Brain microvascular endothelial cell (primary cell): ENCODE measurements around the gene FBXO42.
"Not testable (repeated sequence)": the region's sequence is repeated elsewhere in the genome, so short reads cannot be mapped to it uniquely, and the experiment has no call there.

Experiments used
- DNase-seq: peaks from one replicate; pipeline ENCODE4 v3.0.0-alpha.2; 2020
- H3K27ac ChIP-seq: fragments of 250-450 bp; sonication (Bioruptor Pico); 2 replicates; pipeline ENCODE4 v1.5.1; 2020; ENCODE audit warnings: mild to moderate bottlenecking, moderate library complexity
- H3K27me3 ChIP-seq: fragments of 250-450 bp; sonication (Bioruptor Pico); replicated peaks from 2 replicates; pipeline ENCODE4 v1.5.1; 2020; ENCODE audit warnings: mild to moderate bottlenecking
- H3K36me3 ChIP-seq: fragments of 250-450 bp; sonication (Bioruptor Pico); replicated peaks from 2 replicates; pipeline ENCODE4 v1.5.1; 2020; ENCODE audit warnings: mild to moderate bottlenecking
- H3K4me3 ChIP-seq: 2 replicates; pipeline ENCODE4 v1.5.1; 2011; ENCODE audit warnings: low read depth, mild to moderate bottlenecking, control low read depth, low read length, moderate library complexity
- CTCF ChIP-seq: IDR thresholded peaks from 2 replicates; pipeline ENCODE4 v1.5.1; 2011; ENCODE audit warnings: low read depth, mild to moderate bottlenecking, moderate library complexity, low read length, control low read depth, inconsistent platforms; ENCODE audit errors: missing control alignments
- in situ Hi-C: cut with HindIII; loops from 2 replicates; pipeline ENCODE4 v1.10.0; 2017; ENCODE audit warnings: low sequenced_read_pairs, low pct_ligation_motif_present

The FBXO42 gene

GRCh38 chr1:16248603-16249516, 103.4 kb downstream of the FBXO42 start:
- TF ChIP-seq CTCF: no peak
- H3K27ac ChIP-seq: no peak overlapping the region
- peak; percentile 64 for DNase-seq
- in situ Hi-C loops: no loop called here
- peaks cover 14% of the 10 kb centered on the region for H3K36me3 ChIP-seq
- no peak overlapping the region for H3K4me3 ChIP-seq
- H3K27me3 ChIP-seq: no peaks in the 10 kb centered on the region

GRCh38 chr1:16248007-16248436, 104.3 kb downstream of the FBXO42 start:
- Histone ChIP-seq H3K27ac (no peak overlapping the region), H3K4me3 (no peak overlapping the region), H3K27me3 (no peaks in the 10 kb centered on the region), H3K36me3 (peaks cover 14% of the 10 kb centered on the region)
- in situ Hi-C loops: no loop called here
- no peak for DNase-seq
- TF ChIP-seq CTCF: no peak

- in situ Hi-C loops: no loop called here
These were observed 104.8 kb downstream of the FBXO42 start for GRCh38 chr1:16247441-16247840.

GRCh38 chr1:16246961-16247360, 105.3 kb downstream of the FBXO42 start:
- no peak for TF ChIP-seq CTCF
- Histone ChIP-seq H3K27me3 (no peaks in the 10 kb centered on the region), H3K36me3 (peaks cover 14% of the 10 kb centered on the region), H3K4me3 (no peak overlapping the region), H3K27ac (no peak overlapping the region)
- in situ Hi-C loops: no loop called here
- no peak for DNase-seq

More at GRCh38 chr1:16247441-16247840, 104.8 kb downstream of the FBXO42 start:
- no peak for DNase-seq
- TF ChIP-seq CTCF: no peak
- Histone ChIP-seq H3K4me3 (no peak overlapping the region), H3K27ac (no peak overlapping the region), H3K27me3 (no peaks in the 10 kb centered on the region), H3K36me3 (peaks cover 14% of the 10 kb centered on the region)

- H3K27ac ChIP-seq, DNase-seq, H3K4me3 ChIP-seq, in situ Hi-C loops, H3K27me3 ChIP-seq, H3K36me3 ChIP-seq: not testable (repeated sequence)
These were observed 106.0 kb downstream of the FBXO42 start for GRCh38 chr1:16246239-16246638.

- no peak overlapping the region for H3K4me3 ChIP-seq
- TF ChIP-seq CTCF: no peak
- no peaks in the 10 kb centered on the region for H3K27me3 ChIP-seq
- no peak for DNase-seq
- H3K27ac ChIP-seq: no peak overlapping the region
- H3K36me3 ChIP-seq: peaks cover 2% of the 10 kb centered on the region
- in situ Hi-C loops: no loop called here
These were observed 106.6 kb downstream of the FBXO42 start for GRCh38 chr1:16245476-16246196.
